ENCODE results near the gene BMP6. TPM values are rescaled to one million over a fixed set of nuclear protein-coding genes. Genes with fewer than 3 reads are reported as not detected.
"Not testable (repeated sequence)": the region's sequence is repeated elsewhere in the genome, so short reads cannot be mapped to it uniquely, and the experiment has no call there.

Gene BMP6
- total RNA-seq, 2 donors from 2014 or later: 2.0 to 5.7 TPM

GRCh38 chr6:7865781-7866180, 139.9 kb downstream of the BMP6 start:
- intact Hi-C loops (cut with DNase I): no loop called here
- DNase-seq (ENCODE audit: low spot score): no peak

GRCh38 chr6:7866526-7866925, 140.6 kb downstream of the BMP6 start:
- intact Hi-C loops (cut with DNase I): no loop called here
- no peak for DNase-seq (ENCODE audit: low spot score)

GRCh38 chr6:7868926-7869325, 143.0 kb downstream of the BMP6 start:
- DNase-seq (ENCODE audit: low spot score): no peak
- intact Hi-C loops (cut with DNase I): no loop called here

- intact Hi-C loops (cut with DNase I): no loop called here
- no peak for DNase-seq (ENCODE audit: low spot score)
Measured at GRCh38 chr6:7878401-7878964, 152.6 kb downstream of the BMP6 start.

- intact Hi-C loops (cut with DNase I): no loop called here
- no peak for DNase-seq (ENCODE audit: low spot score)
Measured at GRCh38 chr6:7879043-7879442, 153.1 kb downstream of the BMP6 start.

- DNase-seq (ENCODE audit: low spot score): no peak
- intact Hi-C loops (cut with DNase I): no loop called here
Measured at GRCh38 chr6:7879579-7879978, 153.7 kb downstream of the BMP6 start.

GRCh38 chr6:7879980-7880717, 154.2 kb downstream of the BMP6 start:
- intact Hi-C loops (cut with DNase I): no loop called here
- no peak for DNase-seq (ENCODE audit: low spot score)

GRCh38 chr6:7880718-7881107, 154.8 kb downstream of the BMP6 start:
- no peak for DNase-seq (ENCODE audit: low spot score)
- intact Hi-C loops (cut with DNase I): no loop called here

- no peak for DNase-seq (ENCODE audit: low spot score)
- intact Hi-C loops (cut with DNase I): no loop called here
Measured at GRCh38 chr6:7881765-7882500, 156.0 kb downstream of the BMP6 start.

- no peak for DNase-seq (ENCODE audit: low spot score)
- intact Hi-C loops (cut with DNase I): no loop called here
Measured at GRCh38 chr6:7882505-7883257, 156.8 kb downstream of the BMP6 start.

GRCh38 chr6:7883381-7883780, 157.5 kb downstream of the BMP6 start:
- DNase-seq (ENCODE audit: low spot score): no peak
- intact Hi-C loops (cut with DNase I): no loop called here

- no peak for DNase-seq (ENCODE audit: low spot score)
- intact Hi-C loops (cut with DNase I): no loop called here
Measured at GRCh38 chr6:7886132-7886531, 160.2 kb downstream of the BMP6 start.

GRCh38 chr6:7887278-7887991, 161.5 kb downstream of the BMP6 start:
- DNase-seq (ENCODE audit: low spot score): no peak
- intact Hi-C loops (cut with DNase I): no loop called here

GRCh38 chr6:7888587-7889357, 162.9 kb downstream of the BMP6 start:
- DNase-seq (ENCODE audit: low spot score): no peak
- intact Hi-C loops (cut with DNase I): no loop called here

- intact Hi-C loops (cut with DNase I): no loop called here
- DNase-seq (ENCODE audit: low spot score): no peak
Measured at GRCh38 chr6:7891078-7891872, 165.4 kb downstream of the BMP6 start.

GRCh38 chr6:7892367-7892766, 166.5 kb downstream of the BMP6 start:
- DNase-seq (ENCODE audit: low spot score); intact Hi-C loops (cut with DNase I): not testable (repeated sequence)

GRCh38 chr6:7893342-7893741, 167.4 kb downstream of the BMP6 start:
- DNase-seq (ENCODE audit: low spot score): no peak
- intact Hi-C loops (cut with DNase I): no loop called here

Measured in posterior vena cava (tissue), 2 donors.